OCI-LY7 (cell line): ENCODE data around the gene PANK4. TPM values are rescaled to one million over a fixed set of nuclear protein-coding genes. Genes with fewer than 3 reads are reported as not detected.

Experiments used
- BruUV-seq: library from RNA; stranded (reverse); fragments of 400-500 nt; replicated peaks from 2 replicates; lab custom pipeline; 2021; lab: Mats Ljungman, UMichigan
- CTCF ChIA-PET: fragments of 300-600 bp; sonication (Branson Sonifier 250); formaldehyde crosslinking; loops from one replicate; lab custom pipeline; 2022; ENCODE audit warnings: antibody characterized with exemption; ENCODE audit not compliant: unreplicated experiment; lab: Charles Lee
- POLR2A ChIA-PET: fragments of 300-600 bp; sonication (Branson Sonifier 250); formaldehyde crosslinking; loops from one replicate; lab custom pipeline; 2022; ENCODE audit warnings: antibody characterized with exemption; lab: Charles Lee
- DNase-seq: peaks from one replicate; pipeline ENCODE4 v3.0.0-alpha.2; 2015; ENCODE audit warnings: low spot score
- H2AFZ ChIP-seq: fragments of 200-600 bp; sonication (generic), shearing (Covaris generic); 2 replicates; pipeline ENCODE4 v1.6.1; 2014; ENCODE audit warnings: mild to moderate bottlenecking, antibody characterized with exemption, low read length, moderate library complexity
- H3K27ac ChIP-seq: fragments of 200-600 bp; sonication (generic); 2 replicates; pipeline ENCODE4 v1.5.1; 2014; ENCODE audit warnings: mixed run types, low read depth, mild to moderate bottlenecking, moderate library complexity, low read length, inconsistent platforms; ENCODE audit not compliant: poor library complexity, severe bottlenecking
- H3K36me3 ChIP-seq: fragments of 200-600 bp; sonication (generic); 2 replicates; pipeline ENCODE4 v1.6.1; 2014; ENCODE audit warnings: mild to moderate bottlenecking, antibody characterized with exemption, low read length, moderate library complexity, mixed read lengths; ENCODE audit not compliant: insufficient read depth
- H3K4me1 ChIP-seq: fragments of 200-600 bp; sonication (generic); 2 replicates; pipeline ENCODE4 v1.5.1; 2014; ENCODE audit warnings: mild to moderate bottlenecking, low read length; ENCODE audit not compliant: insufficient read depth, poor library complexity, severe bottlenecking
- H3K4me2 ChIP-seq: fragments of 200-600 bp; sonication (generic); 2 replicates; pipeline ENCODE4 v1.6.1; 2014; ENCODE audit warnings: mild to moderate bottlenecking, low read length
- H3K4me3 ChIP-seq: fragments of 200-600 bp; sonication (generic); 2 replicates; pipeline ENCODE4 v1.5.1; 2014; ENCODE audit warnings: mild to moderate bottlenecking, low read depth, low read length; ENCODE audit not compliant: poor library complexity, severe bottlenecking
- H3K79me2 ChIP-seq: fragments of 200-600 bp; sonication (generic); 2 replicates; pipeline ENCODE4 v1.6.1; 2016; ENCODE audit warnings: low read depth, mild to moderate bottlenecking, low read length, moderate library complexity, mixed read lengths; ENCODE audit not compliant: insufficient read depth
- H3K9me2 ChIP-seq: fragments of 200-600 bp; sonication (generic); 2 replicates; pipeline ENCODE4 v1.6.1; 2016; ENCODE audit warnings: mild to moderate bottlenecking, low read length, mixed read lengths; ENCODE audit not compliant: insufficient read depth
- H3K9me3 ChIP-seq: fragments of 200-600 bp; sonication (generic); 2 replicates; pipeline ENCODE4 v1.6.1; 2014; ENCODE audit warnings: mild to moderate bottlenecking, mixed run types, low read length, mixed read lengths
- H4K20me1 ChIP-seq: fragments of 200-600 bp; sonication (generic); 2 replicates; pipeline ENCODE4 v1.6.1; 2014; ENCODE audit warnings: mild to moderate bottlenecking, antibody characterized with exemption, low read length, moderate library complexity, mixed read lengths; ENCODE audit not compliant: insufficient read depth
- EZH2phosphoT487 ChIP-seq: fragments of 200-600 bp; sonication (generic); IDR thresholded peaks from 2 replicates; pipeline ENCODE4 v1.6.1; 2018; ENCODE audit warnings: low read depth, borderline replicate concordance, mild to moderate bottlenecking, mixed run types, antibody characterized with exemption, low read length, moderate library complexity, mixed read lengths
- intact Hi-C: fragments of 100-400 bp; cut with micrococcal nuclease; formaldehyde crosslinking; loops from one replicate; pipeline ENCODE4 v1.10.0; 2022; ENCODE audit not compliant: unreplicated experiment
- total RNA-seq, 2 experiments: library from RNA; depleted of rRNA in 1 of 2; stranded (reverse); fragments of >200 nt in 1 of 2; shearing (Covaris generic) in 1 of 2; gene quantifications; 2 replicates each; pipeline ENCODE4 v1.2.3, GENCODE V29; 2014 to 2022
- TF ChIP-seq, protein P1 (sequence below): fragments of 200-600 bp; sonication (generic); conservative IDR thresholded peaks from 2 replicates; pipeline ENCODE4 v1.5.1; 2014; ENCODE audit warnings: mild to moderate bottlenecking, antibody characterized with exemption, low read length, moderate library complexity, mixed read lengths

The PANK4 gene
- total RNA-seq, 2 experiments from 2014 or later = 49.1 to 55.9 TPM

DNA sequence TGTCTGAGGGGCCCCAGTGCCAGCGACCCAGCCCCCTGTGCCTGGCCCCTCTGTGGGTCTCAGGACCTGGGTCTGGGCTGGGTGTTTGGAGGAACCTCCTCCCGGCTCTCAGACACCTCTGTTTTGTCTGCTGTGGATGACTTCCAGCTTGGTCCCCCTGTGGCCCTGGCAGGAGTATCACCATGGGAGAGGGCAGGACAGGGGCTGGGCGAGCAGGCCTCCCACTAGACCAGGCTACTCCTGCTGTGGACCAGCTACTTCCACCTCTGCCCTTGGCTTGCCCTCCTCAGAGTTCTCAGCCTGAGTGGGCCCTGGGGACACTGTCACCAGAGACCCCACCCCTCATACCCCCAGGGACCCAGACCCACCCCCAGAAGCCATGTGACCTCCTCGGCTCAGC is 28.5 kb downstream of the PANK4 start:
- BruUV-seq = no TSS peak
- Histone ChIP-seq H3K4me1 (peaks cover 76% of the 10 kb centered on the region), H4K20me1 (no peaks in the 10 kb centered on the region), H3K9me3 (no peaks in the 10 kb centered on the region), H3K36me3 (no peaks in the 10 kb centered on the region), H3K9me2 (no peaks in the 10 kb centered on the region), H3K4me2 (peak overlapping the region; percentile 77; the same call in 1 of the 2 replicates), H3K4me3 (no peak overlapping the region), H2AFZ (no peak overlapping the region), H3K79me2 (no peaks in the 10 kb centered on the region), H3K27ac (peak overlapping the region; percentile 12)
- TF ChIP-seq, protein P1, sequence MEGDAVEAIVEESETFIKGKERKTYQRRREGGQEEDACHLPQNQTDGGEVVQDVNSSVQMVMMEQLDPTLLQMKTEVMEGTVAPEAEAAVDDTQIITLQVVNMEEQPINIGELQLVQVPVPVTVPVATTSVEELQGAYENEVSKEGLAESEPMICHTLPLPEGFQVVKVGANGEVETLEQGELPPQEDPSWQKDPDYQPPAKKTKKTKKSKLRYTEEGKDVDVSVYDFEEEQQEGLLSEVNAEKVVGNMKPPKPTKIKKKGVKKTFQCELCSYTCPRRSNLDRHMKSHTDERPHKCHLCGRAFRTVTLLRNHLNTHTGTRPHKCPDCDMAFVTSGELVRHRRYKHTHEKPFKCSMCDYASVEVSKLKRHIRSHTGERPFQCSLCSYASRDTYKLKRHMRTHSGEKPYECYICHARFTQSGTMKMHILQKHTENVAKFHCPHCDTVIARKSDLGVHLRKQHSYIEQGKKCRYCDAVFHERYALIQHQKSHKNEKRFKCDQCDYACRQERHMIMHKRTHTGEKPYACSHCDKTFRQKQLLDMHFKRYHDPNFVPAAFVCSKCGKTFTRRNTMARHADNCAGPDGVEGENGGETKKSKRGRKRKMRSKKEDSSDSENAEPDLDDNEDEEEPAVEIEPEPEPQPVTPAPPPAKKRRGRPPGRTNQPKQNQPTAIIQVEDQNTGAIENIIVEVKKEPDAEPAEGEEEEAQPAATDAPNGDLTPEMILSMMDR = no peak
- TF ChIP-seq EZH2phosphoT487 = no peak
- ChIA-PET CTCF (no interaction called here), POLR2A (no interaction called here)
- peak; percentile 26 for DNase-seq
- intact Hi-C loops = no loop called here

DNA sequence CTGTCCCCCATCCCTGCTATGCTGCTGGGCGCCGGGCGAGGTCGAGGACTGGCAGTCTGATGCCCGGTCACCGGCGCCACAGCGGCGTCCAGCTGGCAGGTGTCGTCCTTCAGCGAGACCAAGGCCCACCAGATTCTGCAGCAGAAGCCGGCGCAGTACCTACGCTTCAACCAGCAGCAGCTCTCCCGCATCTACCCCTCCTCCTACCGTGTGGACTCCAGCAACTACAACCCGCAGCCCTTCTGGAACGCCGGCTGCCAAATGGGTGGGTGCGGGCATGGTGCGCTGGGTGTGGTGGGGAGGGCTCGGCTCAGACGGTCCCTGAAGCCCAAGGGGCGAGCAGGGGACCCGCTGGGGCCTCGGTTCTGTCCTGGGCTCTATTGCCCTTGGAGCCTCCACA is 29.6 kb downstream of the PANK4 start:
- ChIA-PET CTCF (no interaction called here), POLR2A (no interaction called here)
- Histone ChIP-seq H3K27ac (peak overlapping the region; percentile 61), H3K79me2 (no peaks in the 10 kb centered on the region), H3K4me3 (peak overlapping the region; percentile 30), H3K4me1 (peaks cover 88% of the 10 kb centered on the region), H4K20me1 (no peaks in the 10 kb centered on the region), H3K36me3 (no peaks in the 10 kb centered on the region), H3K9me3 (no peaks in the 10 kb centered on the region), H2AFZ (no peak overlapping the region; the same call in 1 of the 2 replicates), H3K9me2 (no peaks in the 10 kb centered on the region), H3K4me2 (peak overlapping the region; percentile 77)
- BruUV-seq = no TSS peak
- TF ChIP-seq EZH2phosphoT487 = no peak
- TF ChIP-seq, protein P1 = no peak
- no peak for DNase-seq
- intact Hi-C loops = loop anchor here (1.0 kb wide), 2 partner anchors 50 to 83 kb away; no protein-coding TSS in a partner anchor

GRCh38 chr1:2496087-2496622 is 30.2 kb downstream of the PANK4 start:
- Histone ChIP-seq H3K9me3 (no peaks in the 10 kb centered on the region), H4K20me1 (no peaks in the 10 kb centered on the region), H3K79me2 (no peaks in the 10 kb centered on the region), H3K36me3 (no peaks in the 10 kb centered on the region), H3K4me2 (peak overlapping the region; percentile 77), H3K4me3 (peak overlapping the region; percentile 30), H3K27ac (peak overlapping the region; percentile 61), H3K4me1 (peaks cover 92% of the 10 kb centered on the region), H2AFZ (peak overlapping the region; percentile 11; the same call in 1 of the 2 replicates), H3K9me2 (no peaks in the 10 kb centered on the region)
- no peak for TF ChIP-seq EZH2phosphoT487
- TF ChIP-seq, protein P1 = no peak
- POLR2A ChIA-PET = no interaction called here
- no TSS peak for BruUV-seq
- intact Hi-C loops = loop anchor here (1.0 kb wide), 2 partner anchors 50 to 83 kb away; no protein-coding TSS in a partner anchor
- DNase-seq = peak; percentile 95
- CTCF ChIA-PET = no interaction called here
